GM18502 (cell line): ENCODE data around the gene REC8.
A peak's percentile ranks its signal among the peaks of the same experiment; 100 is the strongest.

Experiments
- ATAC-seq: cut with Tn5 transposase; IDR thresholded peaks from one replicate; pipeline ENCODE4 v1.9.1; 2021; ENCODE audit warnings: mild to moderate bottlenecking; ENCODE audit not compliant: unreplicated experiment, poor library complexity

REC8 gene

DNA sequence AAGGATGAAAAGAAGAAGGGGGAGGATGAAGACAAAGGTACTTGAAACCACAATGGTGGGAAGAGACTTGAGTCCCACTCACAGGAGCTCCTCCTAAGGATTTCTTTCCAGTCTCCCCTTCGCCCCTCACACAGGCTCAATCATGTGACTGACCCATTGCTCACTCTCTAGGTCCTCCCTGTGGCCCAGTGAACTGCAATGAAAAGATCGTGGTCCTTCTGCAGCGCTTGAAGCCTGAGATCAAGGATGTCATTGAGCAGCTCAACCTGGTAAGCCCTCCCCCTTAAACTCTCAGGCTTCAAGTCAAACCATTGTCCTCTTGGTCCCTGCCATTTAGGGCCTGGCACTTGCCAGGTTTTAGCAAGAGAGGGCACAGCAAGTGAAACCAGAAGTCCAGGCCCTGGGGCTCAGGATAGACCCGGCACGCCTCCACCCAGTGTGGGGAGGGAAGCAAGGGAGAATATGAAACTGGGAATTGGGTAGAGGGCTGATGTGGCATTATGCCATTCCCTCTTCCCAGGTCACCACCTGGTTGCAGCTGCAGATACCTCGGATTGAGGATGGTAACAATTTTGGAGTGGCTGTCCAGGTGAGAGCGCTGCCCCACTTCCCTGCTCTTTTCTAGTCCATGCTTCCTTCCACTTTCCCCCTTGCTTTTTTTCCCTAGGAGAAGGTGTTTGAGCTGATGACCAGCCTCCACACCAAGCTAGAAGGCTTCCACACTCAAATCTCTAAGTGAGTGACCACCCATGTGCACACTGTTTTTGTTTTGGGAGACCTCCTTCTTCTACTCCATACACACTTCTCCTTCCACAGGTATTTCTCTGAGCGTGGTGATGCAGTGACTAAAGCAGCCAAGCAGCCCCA, 34.1 kb upstream of the REC8 start:
- ATAC-seq: no peak

DNA sequence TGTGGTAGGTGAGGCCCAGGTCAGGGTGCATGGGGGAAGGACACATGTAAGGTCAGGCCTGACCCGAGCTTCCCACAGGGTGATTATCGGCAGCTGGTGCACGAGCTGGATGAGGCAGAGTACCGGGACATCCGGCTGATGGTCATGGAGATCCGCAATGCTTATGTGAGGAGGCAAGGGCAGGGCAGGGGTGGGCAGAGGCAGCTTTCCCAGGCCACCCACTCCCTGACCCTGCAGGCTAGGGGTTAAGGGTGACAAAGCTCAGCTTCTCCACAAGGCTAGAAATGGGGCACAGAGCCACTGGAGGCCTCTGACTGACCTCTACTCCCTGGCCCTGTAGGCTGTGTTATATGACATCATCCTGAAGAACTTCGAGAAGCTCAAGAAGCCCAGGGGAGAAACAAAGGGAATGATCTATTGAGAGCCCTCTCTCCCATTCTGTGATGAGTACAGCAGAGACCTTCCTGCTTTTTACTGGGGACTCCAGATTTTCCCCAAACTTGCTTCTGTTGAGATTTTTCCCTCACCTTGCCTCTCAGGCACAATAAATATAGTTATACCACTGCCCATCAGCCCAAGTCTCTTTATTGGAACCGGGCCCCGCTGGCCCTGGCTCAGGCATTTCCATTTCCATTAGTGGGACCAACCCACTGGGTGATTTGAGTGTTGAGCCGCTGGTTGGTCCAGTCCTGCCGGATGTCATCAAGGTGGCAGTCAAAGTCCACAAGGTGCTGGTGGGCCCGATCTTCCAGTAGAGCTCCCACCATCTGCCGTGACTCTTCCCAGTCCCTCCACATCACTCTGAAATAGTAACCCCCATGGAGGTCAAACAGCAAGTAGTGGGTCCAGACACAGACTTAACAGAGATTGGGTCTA, 33.2 kb upstream of the REC8 start:
- ATAC-seq: no peak

DNA sequence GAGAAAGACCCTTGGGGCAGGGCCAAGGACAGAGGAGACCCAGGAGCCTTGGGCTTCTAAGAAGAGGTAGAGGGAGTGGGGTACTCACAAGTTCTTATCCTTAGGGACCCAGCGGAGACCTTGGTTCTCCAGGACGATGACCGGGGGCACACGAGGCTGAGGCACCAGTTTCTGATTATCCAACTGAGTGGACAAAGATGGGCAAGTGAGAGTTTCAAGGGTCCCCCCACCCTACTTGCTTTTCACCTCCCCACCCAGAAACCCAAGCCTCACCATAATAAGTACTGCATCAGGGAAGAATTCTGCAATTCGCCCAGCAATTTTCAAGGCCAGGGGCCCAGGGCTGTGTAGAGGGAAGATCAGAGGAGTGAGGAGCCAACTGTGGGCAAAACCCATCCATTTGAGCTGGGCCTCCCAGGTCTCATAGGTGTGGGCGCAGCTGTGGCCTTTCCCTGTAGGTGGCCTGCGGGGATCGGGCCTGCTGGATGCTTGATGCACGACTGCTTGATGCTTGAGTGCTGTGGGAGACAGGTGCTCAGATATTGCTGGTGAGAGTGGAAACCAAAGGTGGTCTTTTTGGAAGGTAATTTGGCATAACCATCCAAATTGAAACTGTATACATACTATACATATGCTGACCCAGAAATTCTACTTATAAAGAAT, 32.5 kb upstream of the REC8 start:
- ATAC-seq: no peak

DNA sequence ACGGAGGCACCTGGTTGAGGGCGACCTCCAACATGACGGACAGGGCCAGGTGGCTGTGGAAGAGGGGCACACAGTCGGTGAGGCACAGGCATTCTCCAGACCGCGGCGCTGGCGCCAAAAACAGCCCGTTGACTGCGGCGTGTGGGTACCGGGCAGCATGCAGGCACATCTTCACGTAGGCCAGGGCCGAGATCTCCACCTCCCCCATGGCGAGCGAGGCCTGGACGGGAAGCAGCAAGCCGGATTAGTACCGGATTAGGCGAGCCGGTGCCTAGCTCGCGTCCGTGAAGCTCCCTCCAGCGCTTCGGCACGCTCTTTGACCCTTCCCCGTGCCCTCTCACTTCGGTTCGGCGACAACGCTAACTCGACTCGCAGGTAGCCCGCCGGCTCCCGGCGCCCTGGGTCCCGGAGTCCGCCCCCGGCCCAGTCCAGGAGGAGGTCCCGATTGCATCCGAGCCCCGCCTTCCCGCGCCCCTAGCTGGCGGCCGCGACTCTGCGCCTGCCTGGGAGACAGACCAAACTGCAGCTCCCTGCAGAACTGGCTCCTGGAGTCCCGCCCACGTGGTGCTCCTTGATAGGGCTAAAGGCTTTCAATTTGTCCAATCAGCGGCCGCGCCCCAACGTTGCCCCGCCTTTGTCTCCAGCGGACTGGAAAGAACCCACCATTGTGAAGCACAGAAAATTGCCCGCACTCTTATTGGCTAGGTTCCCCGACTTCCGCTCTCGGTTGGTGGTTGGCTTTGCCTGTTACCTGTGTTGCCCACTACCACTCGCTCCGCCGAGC, 30.6 kb upstream of the REC8 start, which contains the start of gene EMC9:
Gene EMC9 (minus strand): TSS at position 495 of the 784 bp plus-strand sequence. CDS start 287 bp downstream, at position 208.
- ATAC-seq: peak; percentile 90

DNA sequence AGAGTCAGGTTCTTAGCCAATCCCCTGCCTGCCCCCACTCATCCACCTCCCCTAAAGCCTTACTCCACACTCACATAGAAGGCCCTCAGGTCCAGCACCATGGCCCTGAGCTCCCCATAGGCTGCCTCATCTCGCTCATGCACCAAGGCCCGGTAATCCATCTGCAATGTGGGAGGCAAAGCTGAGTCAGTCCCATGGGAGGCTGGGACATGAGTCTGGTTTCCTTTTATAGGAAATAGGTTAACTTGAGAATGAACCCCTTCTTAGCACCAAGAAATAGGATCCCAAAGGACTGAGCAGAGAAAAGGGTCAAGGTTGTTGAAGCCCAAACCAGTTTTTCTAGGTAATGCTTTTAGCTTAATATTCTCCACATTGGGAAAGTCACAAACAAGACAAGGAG, 28.4 kb upstream of the REC8 start:
- ATAC-seq: no peak

DNA sequence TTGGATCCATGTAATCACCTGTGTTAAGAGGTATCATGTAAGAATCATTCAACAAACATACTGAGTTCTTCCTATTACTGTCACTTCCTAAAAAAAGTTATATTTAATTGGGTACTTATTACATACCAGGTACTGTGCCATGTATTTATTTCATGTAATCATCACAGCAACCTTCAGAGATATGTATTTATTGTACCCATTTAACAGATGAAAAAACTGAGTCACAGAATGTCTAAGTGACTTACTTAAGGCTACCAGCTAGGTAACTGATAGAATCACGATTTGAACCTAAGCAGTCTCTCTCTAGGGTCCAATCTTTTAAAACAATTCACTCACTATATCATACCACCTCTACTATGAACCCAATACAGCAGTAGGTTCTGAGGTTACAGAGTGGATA, 27.4 kb upstream of the REC8 start:
- ATAC-seq: no peak

DNA sequence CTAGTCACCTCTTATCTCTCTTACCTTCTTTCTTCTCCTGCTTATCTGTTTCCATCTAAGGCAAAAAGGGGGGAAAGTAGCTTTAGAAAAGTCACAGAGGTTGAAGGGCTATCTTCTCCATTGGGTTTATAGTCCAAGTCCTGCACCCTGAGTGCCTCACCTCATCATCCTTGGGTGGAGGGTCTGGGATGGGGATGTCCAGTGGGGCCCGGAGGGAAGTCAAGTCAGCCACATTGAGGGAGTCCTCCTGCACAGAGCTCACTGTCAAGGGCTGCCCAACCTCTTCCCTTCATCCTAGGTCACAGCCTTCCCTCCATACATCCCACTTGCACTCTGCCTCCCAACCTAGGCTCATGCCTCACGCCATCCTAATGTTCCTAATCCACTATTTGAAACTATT, 26.7 kb upstream of the REC8 start:
- no peak for ATAC-seq

DNA sequence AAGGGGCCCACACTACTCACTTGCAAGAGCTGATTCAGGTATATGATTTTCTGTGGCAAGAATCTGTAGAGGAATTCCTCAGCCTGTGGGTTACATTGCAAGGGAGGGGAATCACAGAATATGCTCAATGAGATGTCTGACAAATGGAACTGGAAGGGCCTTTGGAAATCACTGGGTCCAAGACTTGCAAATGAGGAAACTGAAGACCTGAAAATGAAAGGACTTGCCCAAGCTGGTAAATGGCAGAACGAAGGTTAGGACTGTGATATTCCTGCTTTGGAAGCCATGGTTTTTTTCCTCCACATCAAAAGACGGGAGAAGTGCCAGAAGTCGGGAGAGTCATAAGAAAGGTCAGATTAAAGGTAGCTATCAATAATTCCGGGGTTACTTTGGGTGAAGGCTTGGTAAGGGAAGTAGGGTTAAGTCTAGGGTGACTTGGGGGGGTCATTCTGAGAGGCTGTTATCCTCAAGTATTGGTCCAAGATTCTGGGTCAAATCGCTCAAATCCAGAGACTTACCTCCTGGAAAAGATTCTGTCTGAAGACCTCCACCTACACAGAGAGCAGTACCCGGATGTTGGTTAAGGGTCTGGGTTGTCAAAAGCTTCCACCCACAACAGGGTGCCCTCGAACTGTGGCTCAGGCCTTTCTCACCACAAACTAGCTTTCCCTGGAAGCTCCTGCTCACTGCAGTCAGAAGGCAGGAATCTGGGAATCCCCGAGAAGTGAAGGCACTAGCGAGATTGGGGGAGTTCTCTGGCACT, 26.0 kb upstream of the REC8 start:
- ATAC-seq: no peak

DNA sequence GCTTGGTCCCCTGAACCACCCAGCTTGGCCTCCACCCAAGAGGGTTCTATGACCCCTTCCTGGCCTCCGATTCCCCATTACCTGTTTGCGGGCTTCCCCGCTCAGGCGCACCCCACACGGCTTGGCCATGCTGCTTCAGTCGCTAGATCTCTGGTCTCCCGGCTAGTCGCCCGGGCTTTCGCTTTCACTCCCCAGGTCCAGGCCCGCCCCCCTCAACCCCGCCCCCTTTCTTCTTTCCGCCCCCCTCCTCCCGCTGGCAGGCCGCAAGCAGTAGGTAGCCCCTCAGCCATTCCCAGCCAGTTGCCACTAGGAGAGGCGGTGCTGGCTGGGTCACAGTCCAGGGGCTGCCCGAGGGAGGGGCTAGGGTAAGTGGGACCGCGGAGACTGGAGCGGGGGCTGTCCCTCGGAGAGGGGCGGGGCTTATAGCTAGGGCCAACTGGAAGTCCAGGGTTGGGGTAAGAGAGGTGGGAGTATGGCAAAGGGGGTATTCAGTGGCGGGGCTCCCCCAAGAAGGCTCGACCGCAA, 25.4 kb upstream of the REC8 start, which contains the start of gene PSME2:
Gene PSME2 (minus strand): TSS at position 158 of the 525 bp plus-strand sequence. CDS start 29 bp downstream, at position 129.
- ATAC-seq: peak; percentile 66

DNA sequence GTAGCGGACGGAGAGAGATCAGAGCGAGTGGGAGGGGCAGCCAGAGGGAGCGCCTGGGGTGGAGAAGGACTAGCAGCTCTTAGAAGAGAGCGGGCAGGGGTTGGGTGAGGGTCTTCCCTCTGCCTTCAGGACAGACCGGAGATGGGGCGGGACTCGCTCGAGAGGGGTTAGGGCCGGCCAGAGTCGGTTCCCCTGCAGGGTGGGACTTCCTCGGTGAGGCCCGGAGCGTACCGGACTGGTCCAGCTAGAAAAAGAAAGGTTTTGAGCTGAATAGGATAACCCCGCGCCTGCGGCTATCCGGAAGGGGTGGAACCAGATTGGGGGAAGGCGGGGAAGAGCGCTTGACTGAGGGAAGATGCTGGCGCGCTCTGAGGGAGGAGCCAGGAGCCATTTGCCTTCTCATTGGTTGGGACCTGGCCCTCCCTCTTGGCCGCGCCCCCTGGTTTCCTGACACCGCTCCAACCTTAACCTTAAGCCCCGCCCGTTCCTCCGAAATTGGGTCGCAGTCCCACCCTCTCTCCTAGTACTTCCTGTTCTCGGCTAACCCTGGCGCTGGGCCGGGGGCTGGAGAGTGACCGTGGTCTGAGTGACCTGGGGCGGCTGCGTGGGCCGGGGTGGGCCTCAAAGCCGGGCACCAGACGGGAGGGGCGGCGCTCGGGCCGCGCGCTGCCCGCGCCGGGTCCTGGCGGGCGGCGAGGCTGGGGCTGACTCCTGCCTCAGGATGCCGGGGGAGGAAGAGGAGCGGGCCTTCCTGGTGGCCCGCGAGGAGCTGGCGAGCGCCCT, 24.7 kb upstream of the REC8 start, which contains the start of gene RNF31:
Gene RNF31 (plus strand): TSS at position 521 of the 783 bp plus-strand sequence. CDS start 201 bp downstream, at position 722.
- ATAC-seq: peak; percentile 86

DNA sequence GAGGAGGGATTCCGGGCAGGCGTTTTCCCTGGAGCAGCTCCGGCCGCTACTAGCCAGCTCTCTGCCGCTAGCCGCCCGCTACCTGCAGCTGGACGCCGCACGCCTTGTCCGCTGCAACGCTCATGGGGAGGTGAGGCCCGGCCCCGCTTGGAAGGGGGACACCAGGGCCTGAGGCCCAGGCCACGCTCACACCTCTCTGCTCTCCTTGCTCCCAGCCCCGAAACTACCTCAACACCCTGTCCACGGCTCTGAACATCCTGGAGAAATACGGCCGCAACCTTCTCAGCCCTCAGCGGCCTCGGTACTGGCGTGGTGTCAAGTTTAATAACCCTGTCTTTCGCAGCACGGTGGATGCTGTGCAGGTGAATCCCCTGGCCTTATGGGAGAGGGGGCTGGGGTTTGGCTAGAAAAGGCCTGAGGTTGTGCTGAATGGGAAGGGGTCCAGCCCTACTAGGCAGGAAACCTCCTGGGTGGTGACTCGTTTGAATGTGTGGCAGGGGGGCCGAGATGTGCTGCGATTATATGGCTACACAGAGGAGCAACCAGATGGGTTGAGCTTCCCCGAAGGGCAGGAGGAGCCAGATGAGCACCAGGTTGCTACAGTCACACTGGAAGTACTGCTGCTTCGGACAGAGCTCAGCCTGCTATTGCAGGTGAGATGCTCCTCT, 24.0 kb upstream of the REC8 start:
- no peak for ATAC-seq

DNA sequence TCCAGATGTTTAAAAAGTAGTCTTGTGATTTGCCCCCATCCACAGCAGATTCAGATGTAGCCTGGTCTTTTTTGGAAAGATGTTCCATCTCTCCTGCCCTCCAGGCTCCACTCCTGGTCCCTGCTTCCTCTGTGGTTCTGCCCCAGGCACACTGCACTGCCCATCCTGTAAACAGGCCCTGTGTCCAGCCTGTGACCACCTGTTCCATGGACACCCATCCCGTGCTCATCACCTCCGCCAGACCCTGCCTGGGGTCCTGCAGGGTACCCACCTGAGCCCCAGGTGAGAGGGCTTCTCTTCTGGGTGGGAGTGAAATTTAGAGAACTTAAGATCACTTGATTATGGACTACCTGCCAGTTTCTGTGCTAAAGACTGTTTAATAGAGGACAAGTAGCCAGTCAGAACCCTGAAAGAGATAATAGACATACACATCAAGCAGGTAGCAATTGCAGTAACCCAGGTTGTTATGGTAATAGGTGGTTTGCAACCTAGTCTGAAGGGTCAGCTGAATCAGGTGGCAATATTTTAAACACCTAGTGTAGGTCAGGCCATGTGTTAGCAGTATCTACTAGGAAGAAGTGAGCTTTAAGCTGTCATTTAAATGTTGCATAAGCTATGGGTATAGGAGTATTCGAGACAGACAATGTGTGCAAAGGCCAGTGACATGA, 22.4 kb upstream of the REC8 start:
- ATAC-seq: no peak

DNA sequence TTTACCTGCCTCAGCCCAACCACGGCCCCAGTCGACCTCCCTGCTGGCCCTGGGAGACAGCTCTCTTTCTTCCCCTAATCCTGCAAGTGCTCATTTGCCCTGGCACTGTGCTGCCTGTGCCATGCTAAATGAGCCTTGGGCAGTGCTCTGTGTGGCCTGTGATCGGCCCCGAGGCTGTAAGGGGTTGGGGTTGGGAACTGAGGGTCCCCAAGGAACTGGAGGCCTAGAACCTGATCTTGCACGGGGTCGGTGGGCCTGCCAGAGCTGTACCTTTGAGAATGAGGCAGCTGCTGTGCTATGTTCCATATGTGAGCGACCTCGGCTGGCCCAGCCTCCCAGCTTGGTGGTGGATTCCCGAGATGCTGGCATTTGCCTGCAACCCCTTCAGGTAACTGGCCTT, 21.8 kb upstream of the REC8 start:
- no peak for ATAC-seq

DNA sequence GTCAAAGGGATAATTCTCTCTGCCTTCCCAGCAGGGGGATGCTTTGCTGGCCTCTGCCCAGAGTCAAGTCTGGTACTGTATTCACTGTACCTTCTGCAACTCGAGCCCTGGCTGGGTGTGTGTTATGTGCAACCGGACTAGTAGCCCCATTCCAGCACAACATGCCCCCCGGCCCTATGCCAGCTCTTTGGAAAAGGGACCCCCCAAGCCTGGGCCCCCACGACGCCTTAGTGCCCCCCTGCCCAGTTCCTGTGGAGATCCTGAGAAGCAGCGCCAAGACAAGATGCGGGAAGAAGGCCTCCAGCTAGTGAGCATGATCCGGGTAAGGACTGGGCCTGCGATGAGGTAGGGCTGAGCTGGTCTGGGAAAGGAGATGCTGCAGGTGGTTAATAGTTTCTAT, 21.3 kb upstream of the REC8 start:
- no peak for ATAC-seq

DNA sequence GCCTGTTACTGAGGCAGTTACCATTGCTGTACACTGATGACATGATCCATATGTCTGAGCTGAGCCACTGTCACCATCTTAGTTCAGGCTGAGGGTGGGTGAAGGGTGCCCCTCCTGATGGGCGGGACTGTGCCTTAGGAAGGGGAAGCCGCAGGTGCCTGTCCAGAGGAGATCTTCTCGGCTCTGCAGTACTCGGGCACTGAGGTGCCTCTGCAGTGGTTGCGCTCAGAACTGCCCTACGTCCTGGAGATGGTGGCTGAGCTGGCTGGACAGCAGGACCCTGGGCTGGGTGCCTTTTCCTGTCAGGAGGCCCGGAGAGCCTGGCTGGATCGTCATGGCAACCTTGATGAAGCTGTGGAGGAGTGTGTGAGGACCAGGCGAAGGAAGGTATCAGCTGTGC, 20.9 kb upstream of the REC8 start:
- no peak for ATAC-seq

DNA sequence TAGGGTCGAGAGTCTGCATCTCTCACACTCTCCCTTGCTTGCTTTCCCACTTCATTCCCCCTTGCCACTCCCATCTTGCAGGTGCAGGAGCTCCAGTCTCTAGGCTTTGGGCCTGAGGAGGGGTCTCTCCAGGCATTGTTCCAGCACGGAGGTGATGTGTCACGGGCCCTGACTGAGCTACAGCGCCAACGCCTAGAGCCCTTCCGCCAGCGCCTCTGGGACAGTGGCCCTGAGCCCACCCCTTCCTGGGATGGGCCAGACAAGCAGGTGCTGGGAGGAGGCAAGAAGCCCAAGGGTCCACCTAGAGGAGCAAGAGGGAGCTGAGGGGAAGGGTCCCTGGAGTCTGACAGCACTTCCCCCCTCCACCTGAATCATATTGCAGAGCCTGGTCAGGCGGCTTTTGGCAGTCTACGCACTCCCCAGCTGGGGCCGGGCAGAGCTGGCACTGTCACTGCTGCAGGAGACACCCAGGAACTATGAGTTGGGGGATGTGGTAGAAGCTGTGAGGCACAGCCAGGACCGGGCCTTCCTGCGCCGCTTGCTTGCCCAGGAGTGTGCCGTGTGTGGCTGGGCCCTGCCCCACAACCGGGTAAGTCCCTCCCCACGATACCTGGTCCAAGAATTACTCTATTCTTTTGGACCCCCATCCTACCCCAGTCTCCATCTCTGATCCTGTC, 20.3 kb upstream of the REC8 start:
- no peak for ATAC-seq
